Breast epithelium (tissue), 3 donors: ENCODE measurements around the gene CORO2B.

Experiments used
- POLR2A ChIP-seq: fragments of 450-650 bp; IDR thresholded peaks from one replicate; pipeline ENCODE4 v1.6.1; 2016; ENCODE audit warnings: antibody characterized with exemption, mild to moderate bottlenecking, moderate library complexity
- POLR2AphosphoS5 ChIP-seq, 3 donors: sonication (generic); formaldehyde crosslinking; IDR thresholded peaks; one replicate each; pipeline ENCODE4 v1.6.1; 2017; ENCODE audit warnings: antibody characterized with exemption in 3 of 3
- TF ChIP-seq, protein P1 (sequence below), 3 donors: fragments of 450-650 bp; IDR thresholded peaks; one replicate each; pipeline ENCODE4 v1.5.1; 2016 to 2017; ENCODE audit warnings: antibody characterized with exemption in 3 of 3, mild to moderate bottlenecking in 3 of 3, moderate library complexity in 3 of 3

DNA sequence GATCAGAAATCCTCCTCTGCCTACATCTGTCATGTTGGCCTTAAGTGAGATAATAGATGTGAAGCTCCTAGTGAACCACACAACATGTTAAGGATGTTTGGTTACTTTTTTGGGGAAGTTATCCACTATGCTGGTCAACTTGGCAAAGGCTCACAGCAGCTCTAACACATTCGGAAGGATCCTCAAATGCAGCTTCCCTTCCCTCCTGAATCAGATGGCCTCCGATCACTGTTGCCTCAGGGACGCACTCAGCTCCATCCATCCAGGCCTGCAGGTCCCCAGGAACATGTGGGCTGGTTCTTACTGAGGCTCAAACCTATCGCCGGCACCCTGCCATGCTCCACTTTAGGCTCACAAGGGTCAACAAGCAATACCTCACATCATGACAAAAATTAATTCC lies 67.9 kb downstream of the CORO2B start:
- TF ChIP-seq POLR2A (no peak), POLR2AphosphoS5 (IDR thresholded peaks at IDR 0.05) (no peak)
- TF ChIP-seq, protein P1, sequence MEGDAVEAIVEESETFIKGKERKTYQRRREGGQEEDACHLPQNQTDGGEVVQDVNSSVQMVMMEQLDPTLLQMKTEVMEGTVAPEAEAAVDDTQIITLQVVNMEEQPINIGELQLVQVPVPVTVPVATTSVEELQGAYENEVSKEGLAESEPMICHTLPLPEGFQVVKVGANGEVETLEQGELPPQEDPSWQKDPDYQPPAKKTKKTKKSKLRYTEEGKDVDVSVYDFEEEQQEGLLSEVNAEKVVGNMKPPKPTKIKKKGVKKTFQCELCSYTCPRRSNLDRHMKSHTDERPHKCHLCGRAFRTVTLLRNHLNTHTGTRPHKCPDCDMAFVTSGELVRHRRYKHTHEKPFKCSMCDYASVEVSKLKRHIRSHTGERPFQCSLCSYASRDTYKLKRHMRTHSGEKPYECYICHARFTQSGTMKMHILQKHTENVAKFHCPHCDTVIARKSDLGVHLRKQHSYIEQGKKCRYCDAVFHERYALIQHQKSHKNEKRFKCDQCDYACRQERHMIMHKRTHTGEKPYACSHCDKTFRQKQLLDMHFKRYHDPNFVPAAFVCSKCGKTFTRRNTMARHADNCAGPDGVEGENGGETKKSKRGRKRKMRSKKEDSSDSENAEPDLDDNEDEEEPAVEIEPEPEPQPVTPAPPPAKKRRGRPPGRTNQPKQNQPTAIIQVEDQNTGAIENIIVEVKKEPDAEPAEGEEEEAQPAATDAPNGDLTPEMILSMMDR (IDR thresholded peaks at IDR 0.05): no peak
